K562 (cell line): ENCODE results near the gene ZNF428. TPM values are rescaled to one million over a fixed set of nuclear protein-coding genes. Genes with fewer than 3 reads are reported as not detected.

Experiments
- BDP1 ChIP-seq: IDR thresholded peaks from 3 replicates; pipeline ENCODE4 v1.6.1; 2011; ENCODE audit not compliant: insufficient read length, insufficient read depth
- ILF3 ChIP-seq: fragments of 450-650 bp; IDR thresholded peaks from 2 replicates; pipeline ENCODE4 v1.6.1; 2018; ENCODE audit warnings: antibody characterized with exemption, mild to moderate bottlenecking, moderate library complexity, borderline replicate concordance
- KLF6 ChIP-seq: fragments of 250-450 bp; sonication (Bioruptor Pico); IDR thresholded peaks from 2 replicates; pipeline ENCODE4 v1.4.0; 2020; ENCODE audit warnings: mild to moderate bottlenecking, moderate library complexity, borderline replicate concordance
- TAF7 ChIP-seq: fragments of 450-650 bp; IDR thresholded peaks from 2 replicates; pipeline ENCODE4 v1.6.1; 2016; ENCODE audit warnings: missing genetic modification characterization, missing compliant biosample characterization
- ZC3H11A ChIP-seq: IDR thresholded peaks from 2 replicates; pipeline ENCODE4 v1.6.1; 2012; ENCODE audit warnings: low read depth, low read length, improper control_type of control experiment
- ZNF239 ChIP-seq: fragments of 250-450 bp; sonication (Bioruptor Pico); IDR thresholded peaks from 2 replicates; pipeline ENCODE4 v1.4.0; 2020; ENCODE audit warnings: mild to moderate bottlenecking
- ZNF311 ChIP-seq: fragments of 250-450 bp; sonication (Bioruptor Pico); IDR thresholded peaks from 2 replicates; pipeline ENCODE4 v1.4.0; 2020; ENCODE audit warnings: mild to moderate bottlenecking, moderate library complexity
- ZNF347 ChIP-seq: fragments of 450-650 bp; formaldehyde crosslinking; IDR thresholded peaks from 2 replicates; pipeline ENCODE4 v1.4.0; 2020; ENCODE audit warnings: low read depth, mild to moderate bottlenecking, moderate library complexity
- ZNF561 ChIP-seq: fragments of 450-650 bp; formaldehyde crosslinking; conservative IDR thresholded peaks from 2 replicates; pipeline ENCODE4 v1.4.0; 2020; ENCODE audit warnings: mild to moderate bottlenecking, moderate library complexity
- ZNF695 ChIP-seq: fragments of 450-650 bp; formaldehyde crosslinking; IDR thresholded peaks from 2 replicates; pipeline ENCODE4 v1.4.0; 2020; ENCODE audit warnings: mild to moderate bottlenecking, moderate library complexity
- polyA plus RNA-seq, 8 experiments: library from polyadenylated mRNA; depleted of rRNA in 4 of 8; stranded (reverse) in 5 of 8; unstranded in 3 of 8; fragments of >200 nt; fragmentation: Nextera tagmentation in 2 of 8; fragmentation: Illumina TruSeq in 1 of 8; extraction: Ambion mirVana in 2 of 8; extraction: Trizol in 1 of 8; gene quantifications; 2 replicates each; pipeline versions ENCODE4 v1.2.1 to v1.2.3, GENCODE V29; 2011 to 2014; ENCODE audit warnings: inconsistent platforms in 1 of 8, missing spikeins in 1 of 8
- total RNA-seq, 7 experiments: library from RNA; depleted of rRNA in 6 of 7; stranded (reverse); fragments of >200 nt in 6 of 7; fragmentation: Illumina TruSeq in 2 of 7; extraction: Trizol in 2 of 7; gene quantifications; 2 replicates each; pipeline versions ENCODE4 v1.2.1 to v1.2.3, GENCODE V29; 2011 to 2021; ENCODE audit warnings: low replicate concordance in 1 of 7
- TF ChIP-seq, protein P1 (sequence below): fragments of 450-650 bp; IDR thresholded peaks from 2 replicates; pipeline ENCODE4 v1.6.1; 2016; ENCODE audit warnings: borderline replicate concordance
- TF ChIP-seq, protein P2 (sequence below): fragments of 250-450 bp; sonication (Bioruptor Pico); IDR thresholded peaks from 2 replicates; pipeline ENCODE4 v1.4.0; 2020; ENCODE audit warnings: mild to moderate bottlenecking, moderate library complexity
- TF ChIP-seq, protein P3 (sequence below), 2 experiments: IDR thresholded peaks; 2 replicates each; pipeline ENCODE4 v1.6.1; 2011; ENCODE audit warnings: borderline replicate concordance in 1 of 2, control low read depth in 1 of 2, low read depth in 1 of 2, low read length in 1 of 2, mild to moderate bottlenecking in 1 of 2, mixed read lengths in 1 of 2, moderate library complexity in 1 of 2; ENCODE audit not compliant: insufficient read depth in 1 of 2, insufficient read length in 1 of 2, poor library complexity in 1 of 2, severe bottlenecking in 1 of 2; ENCODE audit errors: extremely low read depth in 1 of 2
- TF ChIP-seq, protein P4 (sequence below): fragments of 150-350 bp; IDR thresholded peaks from 2 replicates; pipeline ENCODE4 v1.6.1; 2014; ENCODE audit warnings: low read depth, mild to moderate bottlenecking, low read length, borderline replicate concordance

The ZNF428 gene
- total and polyA plus RNA-seq, 9 of the 15 experiments (the other 6 are each of a cell fraction or from before 2014, with no cell fraction given) = 0.15 to 85.7 (median 15.9) TPM

DNA sequence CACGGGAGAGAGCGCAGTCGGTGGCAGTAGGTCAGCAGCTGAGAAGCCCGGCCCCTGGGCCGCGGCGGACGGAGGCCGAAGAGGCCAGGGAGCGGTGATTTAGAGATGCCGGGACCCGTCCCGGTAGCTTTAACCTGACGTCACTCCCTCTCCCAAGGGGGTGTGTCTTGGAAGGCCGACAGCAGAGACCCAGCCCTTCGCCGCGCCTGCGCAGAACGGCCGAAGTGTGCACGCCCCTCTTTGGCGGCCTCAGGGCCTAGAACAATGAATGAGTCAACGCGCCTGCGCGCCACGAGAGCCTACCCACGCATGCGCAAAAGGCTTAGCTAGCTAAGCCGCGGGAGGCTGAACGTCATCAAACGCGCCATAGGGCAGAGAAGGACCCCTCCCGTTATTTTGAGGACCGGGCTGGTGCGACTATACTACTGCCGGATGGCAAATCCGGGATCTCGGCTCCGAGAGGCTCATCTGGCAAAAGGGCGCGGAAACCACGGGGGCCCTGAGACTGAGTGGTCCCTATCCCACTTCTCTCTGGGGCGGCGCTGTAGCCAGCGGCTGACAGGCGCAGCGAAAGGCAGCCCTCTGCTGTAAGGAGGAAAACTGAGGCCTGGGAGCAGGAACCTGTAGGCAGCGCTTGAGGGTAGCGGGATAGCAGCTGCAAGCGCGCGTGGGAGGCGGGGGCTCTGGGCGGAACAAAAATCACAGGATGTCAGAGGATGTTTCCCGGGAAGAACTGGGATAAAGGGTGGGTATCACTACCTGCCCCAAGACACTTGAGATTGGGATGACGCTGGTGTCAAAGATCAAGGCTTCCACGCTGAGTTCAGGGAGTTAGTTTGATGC lies 23.2 kb downstream of the ZNF428 start, which contains the start of the genes IRGQ and ZNF576 (continued):
- TF ChIP-seq, protein P1, sequence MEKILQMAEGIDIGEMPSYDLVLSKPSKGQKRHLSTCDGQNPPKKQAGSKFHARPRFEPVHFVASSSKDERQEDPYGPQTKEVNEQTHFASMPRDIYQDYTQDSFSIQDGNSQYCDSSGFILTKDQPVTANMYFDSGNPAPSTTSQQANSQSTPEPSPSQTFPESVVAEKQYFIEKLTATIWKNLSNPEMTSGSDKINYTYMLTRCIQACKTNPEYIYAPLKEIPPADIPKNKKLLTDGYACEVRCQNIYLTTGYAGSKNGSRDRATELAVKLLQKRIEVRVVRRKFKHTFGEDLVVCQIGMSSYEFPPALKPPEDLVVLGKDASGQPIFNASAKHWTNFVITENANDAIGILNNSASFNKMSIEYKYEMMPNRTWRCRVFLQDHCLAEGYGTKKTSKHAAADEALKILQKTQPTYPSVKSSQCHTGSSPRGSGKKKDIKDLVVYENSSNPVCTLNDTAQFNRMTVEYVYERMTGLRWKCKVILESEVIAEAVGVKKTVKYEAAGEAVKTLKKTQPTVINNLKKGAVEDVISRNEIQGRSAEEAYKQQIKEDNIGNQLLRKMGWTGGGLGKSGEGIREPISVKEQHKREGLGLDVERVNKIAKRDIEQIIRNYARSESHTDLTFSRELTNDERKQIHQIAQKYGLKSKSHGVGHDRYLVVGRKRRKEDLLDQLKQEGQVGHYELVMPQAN = peak; percentile 85
- TF ChIP-seq ZNF239 = peak; percentile 51; the same call in 1 of the 2 replicates
- peak; percentile 31; the same call in 1 of the 2 replicates for TF ChIP-seq ZC3H11A
- 0 out of 2 replicates have a peak, but pooled peaks have one; percentile 19 for TF ChIP-seq ZNF561 (CRISPR knock-in tag)
- TF ChIP-seq, protein P2, sequence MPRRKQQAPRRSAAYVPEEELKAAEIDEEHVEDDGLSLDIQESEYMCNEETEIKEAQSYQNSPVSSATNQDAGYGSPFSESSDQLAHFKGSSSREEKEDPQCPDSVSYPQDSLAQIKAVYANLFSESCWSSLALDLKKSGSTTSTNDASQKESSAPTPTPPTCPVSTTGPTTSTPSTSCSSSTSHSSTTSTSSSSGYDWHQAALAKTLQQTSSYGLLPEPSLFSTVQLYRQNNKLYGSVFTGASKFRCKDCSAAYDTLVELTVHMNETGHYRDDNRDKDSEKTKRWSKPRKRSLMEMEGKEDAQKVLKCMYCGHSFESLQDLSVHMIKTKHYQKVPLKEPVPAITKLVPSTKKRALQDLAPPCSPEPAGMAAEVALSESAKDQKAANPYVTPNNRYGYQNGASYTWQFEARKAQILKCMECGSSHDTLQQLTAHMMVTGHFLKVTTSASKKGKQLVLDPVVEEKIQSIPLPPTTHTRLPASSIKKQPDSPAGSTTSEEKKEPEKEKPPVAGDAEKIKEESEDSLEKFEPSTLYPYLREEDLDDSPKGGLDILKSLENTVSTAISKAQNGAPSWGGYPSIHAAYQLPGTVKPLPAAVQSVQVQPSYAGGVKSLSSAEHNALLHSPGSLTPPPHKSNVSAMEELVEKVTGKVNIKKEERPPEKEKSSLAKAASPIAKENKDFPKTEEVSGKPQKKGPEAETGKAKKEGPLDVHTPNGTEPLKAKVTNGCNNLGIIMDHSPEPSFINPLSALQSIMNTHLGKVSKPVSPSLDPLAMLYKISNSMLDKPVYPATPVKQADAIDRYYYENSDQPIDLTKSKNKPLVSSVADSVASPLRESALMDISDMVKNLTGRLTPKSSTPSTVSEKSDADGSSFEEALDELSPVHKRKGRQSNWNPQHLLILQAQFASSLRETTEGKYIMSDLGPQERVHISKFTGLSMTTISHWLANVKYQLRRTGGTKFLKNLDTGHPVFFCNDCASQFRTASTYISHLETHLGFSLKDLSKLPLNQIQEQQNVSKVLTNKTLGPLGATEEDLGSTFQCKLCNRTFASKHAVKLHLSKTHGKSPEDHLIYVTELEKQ (CRISPR knock-in tag) = no peak
- TF ChIP-seq, protein P3, sequence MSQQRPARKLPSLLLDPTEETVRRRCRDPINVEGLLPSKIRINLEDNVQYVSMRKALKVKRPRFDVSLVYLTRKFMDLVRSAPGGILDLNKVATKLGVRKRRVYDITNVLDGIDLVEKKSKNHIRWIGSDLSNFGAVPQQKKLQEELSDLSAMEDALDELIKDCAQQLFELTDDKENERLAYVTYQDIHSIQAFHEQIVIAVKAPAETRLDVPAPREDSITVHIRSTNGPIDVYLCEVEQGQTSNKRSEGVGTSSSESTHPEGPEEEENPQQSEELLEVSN (IDR thresholded peaks at IDR 0.05; ENCODE audit: borderline replicate concordance in 1 of 2, extremely low read depth in 1 of 2, insufficient read depth in 1 of 2, insufficient read length in 1 of 2, low read depth in 1 of 2, low read length in 1 of 2, poor library complexity in 1 of 2, severe bottlenecking in 1 of 2) = peak in 1 of 2 experiments; percentile 32
- peak; percentile 26; the same call in 1 of the 2 replicates for TF ChIP-seq KLF6 (CRISPR knock-in tag)
- TF ChIP-seq, protein P4, sequence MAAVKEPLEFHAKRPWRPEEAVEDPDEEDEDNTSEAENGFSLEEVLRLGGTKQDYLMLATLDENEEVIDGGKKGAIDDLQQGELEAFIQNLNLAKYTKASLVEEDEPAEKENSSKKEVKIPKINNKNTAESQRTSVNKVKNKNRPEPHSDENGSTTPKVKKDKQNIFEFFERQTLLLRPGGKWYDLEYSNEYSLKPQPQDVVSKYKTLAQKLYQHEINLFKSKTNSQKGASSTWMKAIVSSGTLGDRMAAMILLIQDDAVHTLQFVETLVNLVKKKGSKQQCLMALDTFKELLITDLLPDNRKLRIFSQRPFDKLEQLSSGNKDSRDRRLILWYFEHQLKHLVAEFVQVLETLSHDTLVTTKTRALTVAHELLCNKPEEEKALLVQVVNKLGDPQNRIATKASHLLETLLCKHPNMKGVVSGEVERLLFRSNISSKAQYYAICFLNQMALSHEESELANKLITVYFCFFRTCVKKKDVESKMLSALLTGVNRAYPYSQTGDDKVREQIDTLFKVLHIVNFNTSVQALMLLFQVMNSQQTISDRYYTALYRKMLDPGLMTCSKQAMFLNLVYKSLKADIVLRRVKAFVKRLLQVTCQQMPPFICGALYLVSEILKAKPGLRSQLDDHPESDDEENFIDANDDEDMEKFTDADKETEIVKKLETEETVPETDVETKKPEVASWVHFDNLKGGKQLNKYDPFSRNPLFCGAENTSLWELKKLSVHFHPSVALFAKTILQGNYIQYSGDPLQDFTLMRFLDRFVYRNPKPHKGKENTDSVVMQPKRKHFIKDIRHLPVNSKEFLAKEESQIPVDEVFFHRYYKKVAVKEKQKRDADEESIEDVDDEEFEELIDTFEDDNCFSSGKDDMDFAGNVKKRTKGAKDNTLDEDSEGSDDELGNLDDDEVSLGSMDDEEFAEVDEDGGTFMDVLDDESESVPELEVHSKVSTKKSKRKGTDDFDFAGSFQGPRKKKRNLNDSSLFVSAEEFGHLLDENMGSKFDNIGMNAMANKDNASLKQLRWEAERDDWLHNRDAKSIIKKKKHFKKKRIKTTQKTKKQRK = no peak
- TF ChIP-seq BDP1 = no peak
- TF ChIP-seq TAF7 (tag) = peak; percentile 69
- TF ChIP-seq ZNF347 (CRISPR knock-in tag) = no peak
- TF ChIP-seq ZNF311 (CRISPR knock-in tag) = 0 out of 2 replicates have a peak, but pooled peaks have one; percentile 21
- TF ChIP-seq ILF3 = no peak; the same call in 1 of the 2 replicates
- no peak for TF ChIP-seq ZNF695 (CRISPR knock-in tag)
